ENCODE measurements around the gene HOOK2. TPM values are rescaled to one million over a fixed set of nuclear protein-coding genes. Genes with fewer than 3 reads are reported as not detected.
"Not testable (repeated sequence)": the region's sequence is repeated elsewhere in the genome, so short reads cannot be mapped to it uniquely, and the experiment has no call there.

Gene HOOK2
- total RNA-seq, 2 donors from 2014 or later = 11.4 to 12.2 TPM

DNA sequence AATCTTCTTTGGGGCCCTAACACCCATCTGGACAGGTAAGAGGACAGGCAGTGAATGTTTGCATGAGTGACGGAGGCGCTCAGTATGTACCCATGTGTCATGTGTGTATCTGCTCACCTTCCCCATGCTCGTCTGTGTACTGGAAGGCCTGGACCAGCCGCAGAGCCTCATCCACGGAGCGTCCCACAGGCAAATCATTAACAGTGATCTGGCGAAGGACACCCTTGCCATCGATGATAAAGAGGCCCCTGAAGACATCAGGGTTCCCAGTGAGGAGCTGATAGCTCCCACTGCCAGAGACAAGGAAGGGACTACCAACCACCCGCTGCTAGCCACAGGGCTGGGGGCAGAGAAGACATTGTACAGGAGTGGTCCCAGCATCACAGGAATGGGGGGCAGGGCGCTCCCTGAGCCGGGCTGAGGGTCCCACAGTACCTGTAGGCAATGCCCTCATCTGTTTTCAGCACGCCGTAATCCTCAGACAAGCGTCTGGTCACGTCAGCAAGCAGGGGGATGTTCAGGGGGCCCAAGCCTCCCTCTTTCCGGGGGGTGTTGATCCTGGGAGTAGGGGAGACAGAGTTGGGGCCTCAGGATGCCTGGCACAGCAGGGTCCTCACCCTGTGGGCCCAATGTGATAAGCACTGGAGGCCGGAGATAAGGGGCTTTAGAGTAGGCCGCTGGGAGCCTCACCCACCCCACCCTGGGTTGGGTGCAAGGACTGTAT lies 24.6 kb upstream of the HOOK2 start:
- H3K27me3 ChIP-seq = no peaks in the 10 kb centered on the region
- DNase-seq (ENCODE audit: low spot score) = no peak

GRCh38 chr19:12797607-12798006 lies 22.3 kb upstream of the HOOK2 start:
- Histone ChIP-seq H3K36me3 (peaks cover 19% of the 10 kb centered on the region), H3K4me1 (peaks cover 0 to 39% of the 10 kb centered on the region in 2 donors)
- DNase-seq (ENCODE audit: low spot score) = peak; percentile 54
- H3K27ac ChIP-seq, H3K4me3 ChIP-seq, H3K9me3 ChIP-seq, H3K27me3 ChIP-seq: not testable (repeated sequence)

More for the DNA sequence above, 24.6 kb upstream of the HOOK2 start:
- Histone ChIP-seq H3K9me3 (no peaks in the 10 kb centered on the region), H3K27ac (peak overlapping the region in 1 of 2 donors; percentile 85), H3K36me3 (peaks cover 18% of the 10 kb centered on the region), H3K4me3 (no peak overlapping the region), H3K4me1 (peaks cover 0 to 33% of the 10 kb centered on the region in 2 donors)
- TF ChIP-seq CTCF (IDR thresholded peaks at IDR 0.05) = no peak

DNA sequence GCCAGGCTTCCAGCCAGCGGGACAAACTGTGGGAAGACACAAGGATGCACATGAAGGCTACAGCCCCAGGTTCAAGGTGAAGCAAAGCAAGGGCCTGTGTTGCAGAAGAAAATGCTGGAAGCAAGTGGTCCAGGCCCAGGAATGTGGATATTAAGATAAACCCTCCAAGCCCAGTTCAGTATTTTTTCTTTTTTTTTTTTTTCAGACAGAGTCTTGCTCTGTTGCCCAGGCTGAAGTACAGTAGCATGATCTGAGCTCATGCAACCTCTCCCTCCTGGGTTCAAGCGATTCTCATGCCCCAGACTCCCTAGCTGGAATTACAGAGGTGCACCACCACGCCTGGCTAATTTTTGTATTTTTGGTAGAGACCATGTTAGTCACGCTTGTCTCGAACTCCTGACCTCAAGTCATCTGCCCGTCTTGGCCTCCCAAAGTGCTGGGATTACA lies 21.8 kb upstream of the HOOK2 start:
- H3K4me1 ChIP-seq = peaks cover 0 to 34% of the 10 kb centered on the region in 2 donors
- peak; percentile 59 for DNase-seq (ENCODE audit: low spot score)

GRCh38 chr19:12796146-12797071 lies 21.1 kb upstream of the HOOK2 start:
- peak overlapping the region; percentile 13 to 49 for H3K27ac ChIP-seq
- no peaks in the 10 kb centered on the region for H3K27me3 ChIP-seq
- H3K36me3 ChIP-seq = peaks cover 27% of the 10 kb centered on the region
- peak; percentile 87 for DNase-seq (ENCODE audit: low spot score)
- peaks cover 0 to 30% of the 10 kb centered on the region in 2 donors for H3K4me1 ChIP-seq
- H3K9me3 ChIP-seq = no peaks in the 10 kb centered on the region
- peak; percentile 82 to 95 for TF ChIP-seq CTCF (IDR thresholded peaks at IDR 0.05)
- H3K4me3 ChIP-seq = no peak overlapping the region

More for the DNA sequence above, 21.8 kb upstream of the HOOK2 start:
- no peak for TF ChIP-seq CTCF (IDR thresholded peaks at IDR 0.05)
- H3K27me3 ChIP-seq = no peaks in the 10 kb centered on the region
- H3K4me3 ChIP-seq = no peak overlapping the region
- H3K9me3 ChIP-seq = no peaks in the 10 kb centered on the region
- H3K36me3 ChIP-seq = peaks cover 23% of the 10 kb centered on the region
- no peak overlapping the region for H3K27ac ChIP-seq

DNA sequence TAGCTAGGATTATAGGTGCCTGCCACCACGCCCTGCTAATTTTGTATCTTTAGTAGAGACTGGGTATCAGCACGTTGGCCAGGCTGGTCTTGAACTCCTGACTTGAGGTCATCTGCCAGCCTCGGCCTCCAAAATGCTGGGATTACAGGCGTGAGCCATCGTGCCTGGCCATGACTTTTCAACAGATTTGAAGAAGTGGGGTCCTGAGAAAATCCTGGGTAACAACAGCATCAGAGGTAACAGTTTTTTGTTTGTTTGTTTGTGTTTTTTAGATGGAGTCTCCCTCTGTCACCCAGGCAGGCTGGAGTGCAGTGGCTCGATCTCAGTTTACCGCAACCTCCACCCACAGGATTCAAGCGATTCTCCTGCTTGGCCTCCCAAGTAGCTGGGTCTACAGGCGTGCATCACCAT lies 19.6 kb upstream of the HOOK2 start:
- TF ChIP-seq CTCF (IDR thresholded peaks at IDR 0.05) = no peak
- no peaks in the 10 kb centered on the region for H3K9me3 ChIP-seq

More for the DNA sequence above, 19.6 kb upstream of the HOOK2 start:
- peaks cover 23% of the 10 kb centered on the region for H3K36me3 ChIP-seq
- no peak for DNase-seq (ENCODE audit: low spot score)
- H3K4me1 ChIP-seq = peaks cover 0 to 26% of the 10 kb centered on the region in 2 donors
- peak overlapping the region; percentile 96 to 99 for H3K27ac ChIP-seq
- no peak overlapping the region for H3K4me3 ChIP-seq
- H3K27me3 ChIP-seq = no peaks in the 10 kb centered on the region

Measured in right atrium auricular region (tissue), 2 donors.